CD4-positive, alpha-beta memory T cell (primary cell): ENCODE results near the gene HAUS3. TPM values are rescaled to one million over a fixed set of nuclear protein-coding genes. Genes with fewer than 3 reads are reported as not detected.

Source experiments
- CTCF ChIA-PET: fragments of 350-600 bp; sonication (Branson Sonifier 250); formaldehyde crosslinking; loops from one replicate; lab custom pipeline; 2021; ENCODE audit warnings: inconsistent platforms; ENCODE audit not compliant: partially characterized antibody; lab: Charles Lee
- POLR2A ChIA-PET: fragments of 350-600 bp; sonication (Branson Sonifier 250); formaldehyde crosslinking; loops from one replicate; lab custom pipeline; 2021; ENCODE audit not compliant: partially characterized antibody; lab: Charles Lee
- DNase-seq, 5 donors: peaks; one replicate each; pipeline versions ENCODE4 v3.0.0 to v3.0.0-alpha.2; 2020 to 2022; ENCODE audit warnings: mixed read lengths in 1 of 5
- H3K27ac ChIP-seq: one replicate; pipeline ENCODE4 v1.7.0; 2013; ENCODE audit warnings: low read depth, low read length
- H3K27me3 ChIP-seq: 2 replicates; pipeline ENCODE4 v1.7.0; 2013; ENCODE audit warnings: mild to moderate bottlenecking, low read length, moderate library complexity; ENCODE audit not compliant: insufficient read depth
- H3K36me3 ChIP-seq: 2 replicates; pipeline ENCODE4 v1.7.0; 2013; ENCODE audit warnings: mild to moderate bottlenecking, low read length, moderate library complexity; ENCODE audit not compliant: insufficient read depth
- H3K4me1 ChIP-seq: 2 replicates; pipeline ENCODE4 v1.7.0; 2013; ENCODE audit warnings: mild to moderate bottlenecking, low read length, moderate library complexity; ENCODE audit not compliant: insufficient read depth
- H3K4me3 ChIP-seq, 2 donors: one replicate each; pipeline ENCODE4 v1.7.0; 2013; ENCODE audit warnings: low read length in 2 of 2, mild to moderate bottlenecking in 1 of 2
- H3K9me3 ChIP-seq, 2 donors: one replicate each; pipeline ENCODE4 v1.7.0; 2013; ENCODE audit warnings: low read length in 2 of 2, control low read depth in 1 of 2; ENCODE audit not compliant: control insufficient read depth in 1 of 2
- H3K27ac Mint-ChIP-seq, 7 donors: one replicate each; pipeline ENCODE4 v1.8.0; 2020 to 2021; ENCODE audit warnings: mixed read lengths in 7 of 7, mild to moderate bottlenecking in 6 of 7, inconsistent platforms in 3 of 7, moderate library complexity in 3 of 7
- H3K27me3 Mint-ChIP-seq, 2 donors: one replicate each; pipeline ENCODE4 v1.8.0; 2020 to 2021; ENCODE audit warnings: mixed read lengths in 2 of 2
- H3K36me3 Mint-ChIP-seq, 2 donors: one replicate each; pipeline ENCODE4 v1.8.0; 2020 to 2021; ENCODE audit warnings: mixed read lengths in 2 of 2, inconsistent platforms in 1 of 2, mild to moderate bottlenecking in 1 of 2
- H3K4me1 Mint-ChIP-seq, 4 donors: one replicate each; pipeline ENCODE4 v1.8.0; 2020 to 2021; ENCODE audit warnings: mixed read lengths in 4 of 4, mild to moderate bottlenecking in 1 of 4
- H3K4me3 Mint-ChIP-seq, 8 donors: one replicate each; pipeline ENCODE4 v1.8.0; 2020 to 2021; ENCODE audit warnings: mixed read lengths in 8 of 8, mild to moderate bottlenecking in 7 of 8, moderate library complexity in 6 of 8, inconsistent platforms in 3 of 8
- H3K9me3 Mint-ChIP-seq, 8 donors: one replicate each; pipeline ENCODE4 v1.8.0; 2020 to 2021; ENCODE audit warnings: mixed read lengths in 8 of 8, mild to moderate bottlenecking in 5 of 8, inconsistent platforms in 3 of 8, moderate library complexity in 1 of 8
- intact Hi-C: fragments of 100-400 bp; cut with micrococcal nuclease; formaldehyde crosslinking; loops from one replicate; pipeline ENCODE4 v1.15.1; 2023
- polyA plus RNA-seq, 2 donors: library from polyadenylated mRNA; unstranded; fragments of 300-500 nt; fragmentation: Illumina TruSeq; gene quantifications; one replicate each; pipeline ENCODE4 v1.2.3, GENCODE V29; 2021
- total RNA-seq, 2 experiments: library from RNA; stranded (reverse); gene quantifications; one replicate each; pipeline ENCODE4 v1.2.3, GENCODE V29; 2021

The HAUS3 gene
- total and polyA plus RNA-seq, 4 experiments from 2014 or later: 24.8 to 43.9 (median 37.5) TPM

DNA sequence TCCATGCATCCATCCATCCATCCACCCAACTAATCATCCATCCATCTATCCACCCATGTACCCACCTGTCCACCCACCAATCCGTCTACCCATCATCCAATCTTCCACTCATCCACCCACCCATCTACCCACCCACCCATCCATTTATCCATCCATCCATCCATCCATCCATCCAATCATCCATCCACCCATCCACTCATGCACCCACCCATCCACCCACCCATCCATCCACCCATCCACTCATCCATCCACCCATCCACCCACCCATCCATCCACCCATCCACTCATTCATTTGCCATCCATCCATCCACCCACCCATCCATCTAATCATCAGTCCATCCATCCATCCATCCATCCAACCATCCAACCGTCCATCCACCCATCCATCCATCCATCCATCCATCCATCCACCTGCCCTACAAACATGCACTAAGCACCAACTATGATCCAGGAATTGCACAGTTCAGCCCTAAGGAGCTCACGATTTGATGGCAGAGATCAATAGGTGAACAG lies 41.3 kb upstream of the HAUS3 start:
- H3K9me3 ChIP-seq: no peaks in the 10 kb centered on the region
- Mint-ChIP-seq H3K36me3 (peaks cover 0 to 6% of the 10 kb centered on the region in 2 donors), H3K27ac (peak overlapping the region in 6 of 7 donors; percentile 88 to 100 (median 99)), H3K9me3 (peaks cover 0 to 3% (median 0%) of the 10 kb centered on the region in 8 donors), H3K27me3 (no peaks in the 10 kb centered on the region), H3K4me3 (peak overlapping the region in 2 of 8 donors; percentile 38 to 59), H3K4me1 (peaks cover 25 to 51% (median 30%) of the 10 kb centered on the region in 4 donors)
- no peak for DNase-seq
- ChIA-PET POLR2A (interaction anchor here (1.9 to 2.1 kb wide), 2 partner anchors 20 to 130 kb away, joined by 27 to 38 read pairs; partner anchors contain the start of gene MXD4), CTCF (interaction anchor here (1.6 kb wide), 1 partner anchor 41 kb away, joined by 5 read pairs; the partner anchor contains the start of genes HAUS3 and POLN)
- intact Hi-C loops: loop anchor here (2.0 to 10.0 kb wide), 2 partner anchors 40 to 58 kb away; partner anchors contain the start of genes HAUS3 and POLN
- no peaks in the 10 kb centered on the region for H3K36me3 ChIP-seq
- H3K4me1 ChIP-seq: peaks cover 44% of the 10 kb centered on the region
- no peak overlapping the region for H3K27ac ChIP-seq
- H3K4me3 ChIP-seq: no peak overlapping the region
- H3K27me3 ChIP-seq: no peaks in the 10 kb centered on the region

DNA sequence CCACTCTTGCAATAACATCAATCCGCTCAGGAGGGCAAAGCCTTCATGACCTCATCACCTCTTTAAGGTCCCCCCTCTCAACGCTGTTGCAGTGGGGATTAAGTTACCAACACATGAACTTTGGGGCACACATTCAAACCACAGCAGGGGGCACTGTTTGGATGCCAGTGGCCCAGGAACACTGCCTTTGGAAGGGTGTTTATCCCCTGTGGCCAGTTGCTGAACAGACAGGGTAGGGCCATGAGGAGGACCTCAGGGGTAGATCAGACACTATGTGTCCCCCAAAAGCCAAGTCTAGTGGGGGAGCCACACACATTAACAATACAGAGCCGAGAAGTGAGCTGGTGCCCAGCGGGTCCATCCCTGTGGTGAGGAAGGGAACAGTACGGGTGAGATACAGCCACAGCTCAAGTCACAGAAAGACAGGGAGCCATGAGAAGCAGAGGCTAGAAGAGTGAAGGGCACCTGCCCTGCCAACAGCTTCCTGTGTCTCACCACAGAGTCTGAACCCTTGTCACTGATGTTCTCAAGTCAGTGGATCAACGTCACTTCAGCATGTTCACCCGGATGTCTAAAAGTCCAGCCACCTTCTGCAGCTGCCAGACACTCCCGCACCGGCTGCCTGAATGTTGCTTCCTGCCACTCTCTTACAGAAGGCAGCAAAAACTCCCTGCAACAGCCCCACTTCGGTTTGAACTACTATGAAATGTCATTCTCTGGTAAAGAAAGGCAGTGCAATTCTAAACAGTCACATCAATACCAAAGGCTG lies 39.8 kb upstream of the HAUS3 start:
- CTCF ChIA-PET: interaction anchor here (0.6 to 1.7 kb wide), 12 partner anchors 9 to 180 kb away, joined by 3 to 13 read pairs (median 4); partner anchors contain the start of genes CFAP99, HAUS3, MXD4 and POLN
- POLR2A ChIA-PET: interaction anchor here (0.6 to 2.6 kb wide), 18 partner anchors 9 to 255 kb away, joined by 3 to 46 read pairs (median 4); partner anchors contain the start of genes CFAP99, FAM193A, HAUS3 and MXD4
- Histone ChIP-seq H3K36me3 (no peaks in the 10 kb centered on the region), H3K4me1 (peaks cover 44% of the 10 kb centered on the region), H3K27me3 (no peaks in the 10 kb centered on the region), H3K9me3 (no peaks in the 10 kb centered on the region), H3K27ac (peak overlapping the region; percentile 80), H3K4me3 (peak overlapping the region in 1 of 2 donors; percentile 47)
- intact Hi-C loops: loop anchor here (1.0 to 10.0 kb wide), 8 partner anchors 10 to 181 kb away; partner anchors contain the start of genes HAUS3, MXD4 and POLN
- Mint-ChIP-seq H3K9me3 (peaks cover 0 to 3% (median 0%) of the 10 kb centered on the region in 8 donors), H3K4me3 (peak overlapping the region; percentile 46 to 88 (median 74)), H3K27me3 (no peaks in the 10 kb centered on the region), H3K36me3 (peaks cover 0 to 6% of the 10 kb centered on the region in 2 donors), H3K27ac (peak overlapping the region; percentile 92 to 100 (median 99)), H3K4me1 (peaks cover 25 to 51% (median 31%) of the 10 kb centered on the region in 4 donors)
- DNase-seq: peak; percentile 88 to 98 (median 92)

DNA sequence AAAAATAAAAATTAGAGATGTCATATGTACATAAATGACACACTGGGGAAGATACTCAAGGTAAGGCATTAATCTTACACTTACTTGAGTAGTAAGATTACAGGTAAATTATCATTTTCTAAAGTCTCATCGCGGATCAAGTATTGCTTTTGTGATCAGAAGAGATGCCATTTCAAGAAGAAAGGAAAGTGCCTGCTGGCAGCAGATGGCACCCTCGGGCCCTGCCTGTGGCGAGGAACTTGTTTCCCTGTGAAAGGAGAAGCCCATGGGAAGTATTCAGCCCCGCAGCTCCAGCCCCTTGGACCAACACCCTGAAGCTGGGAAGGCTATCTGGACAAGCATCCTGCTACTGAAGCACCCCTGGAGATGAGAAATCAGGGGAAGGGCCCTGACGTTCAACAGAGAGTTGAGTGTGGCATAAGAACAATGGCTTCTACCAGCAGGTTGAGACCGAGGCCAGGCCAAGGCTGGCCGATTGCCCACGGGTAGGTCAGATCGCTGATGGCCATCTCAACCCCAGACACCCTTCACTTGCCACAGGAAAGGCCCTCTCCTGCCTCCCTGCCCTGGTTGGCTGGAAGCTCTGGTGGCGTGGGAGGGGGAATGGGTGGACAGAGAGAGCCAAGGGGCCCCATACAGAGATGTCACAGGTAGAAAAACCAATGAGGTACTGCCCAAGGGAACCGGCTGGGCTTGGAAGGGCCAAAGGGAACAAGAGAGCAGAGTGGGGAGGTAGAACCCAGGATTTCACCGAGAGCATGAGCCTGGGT lies 38.8 kb upstream of the HAUS3 start:
- no peaks in the 10 kb centered on the region for H3K36me3 ChIP-seq
- no peak for DNase-seq
- H3K4me3 Mint-ChIP-seq: peak overlapping the region in 5 of 8 donors; percentile 13 to 88 (median 17)

DNA sequence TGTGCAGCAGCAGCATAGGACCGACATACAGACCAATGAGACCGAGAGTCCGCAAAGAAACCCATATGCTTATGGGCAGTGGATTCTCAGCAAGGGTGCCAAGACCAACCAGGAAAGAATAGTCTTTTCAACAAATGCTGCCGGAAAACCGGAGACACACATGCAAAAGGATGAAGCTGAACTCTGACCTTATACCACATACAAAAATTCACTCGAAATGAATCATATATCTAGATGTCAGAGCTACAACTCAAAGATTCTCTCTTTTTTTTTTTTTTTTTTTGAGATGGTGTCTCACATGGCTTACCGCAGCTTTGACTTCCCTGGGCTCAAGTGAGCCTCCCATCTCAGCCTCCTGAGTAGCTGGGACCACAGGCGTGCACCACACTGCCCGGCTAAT lies 36.0 kb upstream of the HAUS3 start:
- no peaks in the 10 kb centered on the region for H3K9me3 ChIP-seq
- H3K4me3 ChIP-seq: no peak overlapping the region
- no peak overlapping the region for H3K27ac ChIP-seq
- Mint-ChIP-seq H3K27me3 (no peaks in the 10 kb centered on the region), H3K4me3 (no peak overlapping the region), H3K9me3 (peaks cover 0 to 3% (median 0%) of the 10 kb centered on the region in 8 donors), H3K4me1 (peaks cover 21 to 29% (median 24%) of the 10 kb centered on the region in 4 donors), H3K36me3 (peaks cover 6 to 7% of the 10 kb centered on the region in 2 donors), H3K27ac (peak overlapping the region in 2 of 7 donors; percentile 27 to 73)
- peaks cover 24% of the 10 kb centered on the region for H3K4me1 ChIP-seq
- POLR2A ChIA-PET: no interaction called here
- no peaks in the 10 kb centered on the region for H3K36me3 ChIP-seq
- no peaks in the 10 kb centered on the region for H3K27me3 ChIP-seq
- intact Hi-C loops: no loop called here
- CTCF ChIA-PET: interaction anchor here (0.6 kb wide), 1 partner anchor 58 kb away, joined by 3 read pairs; no protein-coding TSS in a partner anchor
- DNase-seq: no peak

More for the DNA sequence above, 38.8 kb upstream of the HAUS3 start:
- POLR2A ChIA-PET: interaction anchor here (1.4 to 2.6 kb wide), 5 partner anchors 10 to 256 kb away, joined by 4 to 17 read pairs (median 6); partner anchors contain the start of genes CFAP99, FAM193A, HAUS3 and POLN
- peaks cover 0 to 3% (median 0%) of the 10 kb centered on the region in 8 donors for H3K9me3 Mint-ChIP-seq
- Histone ChIP-seq H3K4me3 (no peak overlapping the region), H3K4me1 (peaks cover 44% of the 10 kb centered on the region), H3K9me3 (no peaks in the 10 kb centered on the region), H3K27me3 (no peaks in the 10 kb centered on the region), H3K27ac (peak overlapping the region; percentile 80)
- no peaks in the 10 kb centered on the region for H3K27me3 Mint-ChIP-seq
- H3K27ac Mint-ChIP-seq: peak overlapping the region; percentile 92 to 100 (median 99)
- intact Hi-C loops: loop anchor here (1.0 to 10.0 kb wide), 4 partner anchors 56 to 182 kb away; no protein-coding TSS in a partner anchor
- CTCF ChIA-PET: interaction anchor here (0.8 to 1.1 kb wide), 2 partner anchors 184 to 185 kb away, joined by 3 to 4 read pairs; no protein-coding TSS in a partner anchor
- peaks cover 0 to 6% of the 10 kb centered on the region in 2 donors for H3K36me3 Mint-ChIP-seq
- peaks cover 25 to 49% (median 30%) of the 10 kb centered on the region in 4 donors for H3K4me1 Mint-ChIP-seq

DNA sequence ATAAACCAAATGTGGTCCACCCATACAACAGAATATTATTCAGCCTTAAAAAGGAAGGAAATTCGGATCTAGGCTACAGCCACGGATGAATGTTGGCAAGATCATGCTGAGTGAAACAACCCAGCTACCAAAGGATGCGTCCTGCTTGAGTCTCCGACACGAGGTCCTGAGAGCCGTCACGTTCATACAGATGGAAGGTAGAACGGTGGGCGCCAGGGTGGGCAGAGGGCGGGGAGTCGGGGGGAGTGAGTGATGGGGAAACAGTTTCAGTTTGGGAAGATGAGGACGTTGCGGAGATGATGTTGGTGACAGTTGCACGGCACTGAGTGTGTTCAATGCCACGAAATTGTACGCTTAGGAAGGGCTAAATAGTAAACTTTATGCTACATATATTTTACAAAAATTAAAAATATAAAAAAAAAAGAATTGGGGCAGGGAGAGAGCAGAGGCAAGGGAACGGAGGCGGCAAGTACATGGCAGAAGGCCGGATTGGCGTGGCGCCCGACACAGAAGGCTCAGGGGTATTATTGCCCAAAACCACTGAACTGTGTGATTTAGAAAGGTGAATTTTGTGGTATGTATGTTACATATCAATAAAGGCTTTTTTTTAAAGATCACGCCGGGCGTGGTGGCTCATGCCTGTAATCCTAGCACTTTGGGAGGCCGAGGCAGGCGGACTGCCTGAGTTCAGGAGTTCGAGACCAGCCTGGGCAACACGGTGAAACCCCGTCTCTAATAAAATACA lies 34.8 kb upstream of the HAUS3 start:
- H3K27ac Mint-ChIP-seq: peak overlapping the region in 2 of 7 donors; percentile 61 to 78
- peaks cover 0 to 3% (median 0%) of the 10 kb centered on the region in 8 donors for H3K9me3 Mint-ChIP-seq
- intact Hi-C loops: no loop called here
- Histone ChIP-seq H3K27me3 (no peaks in the 10 kb centered on the region), H3K4me3 (no peak overlapping the region), H3K4me1 (peaks cover 13% of the 10 kb centered on the region), H3K27ac (no peak overlapping the region), H3K9me3 (no peaks in the 10 kb centered on the region), H3K36me3 (no peaks in the 10 kb centered on the region)
- H3K4me3 Mint-ChIP-seq: no peak overlapping the region
- no peaks in the 10 kb centered on the region for H3K27me3 Mint-ChIP-seq
- POLR2A ChIA-PET: no interaction called here
- peaks cover 6 to 7% of the 10 kb centered on the region in 2 donors for H3K36me3 Mint-ChIP-seq
- peaks cover 13 to 18% (median 16%) of the 10 kb centered on the region in 4 donors for H3K4me1 Mint-ChIP-seq
- CTCF ChIA-PET: interaction anchor here (1.1 kb wide), 1 partner anchor 137 kb away, joined by 4 read pairs; no protein-coding TSS in a partner anchor
- no peak for DNase-seq
